GM04503 (cell line): Measurements from ENCODE around the gene SMIM14.
"Not testable (repeated sequence)": the region's sequence is repeated elsewhere in the genome, so short reads cannot be mapped to it uniquely, and the experiment has no call there.

Experiments used
- DNase-seq: peaks from one replicate; pipeline ENCODE4 v3.0.0-alpha.2; 2012; ENCODE audit warnings: low read depth

Gene SMIM14

DNA sequence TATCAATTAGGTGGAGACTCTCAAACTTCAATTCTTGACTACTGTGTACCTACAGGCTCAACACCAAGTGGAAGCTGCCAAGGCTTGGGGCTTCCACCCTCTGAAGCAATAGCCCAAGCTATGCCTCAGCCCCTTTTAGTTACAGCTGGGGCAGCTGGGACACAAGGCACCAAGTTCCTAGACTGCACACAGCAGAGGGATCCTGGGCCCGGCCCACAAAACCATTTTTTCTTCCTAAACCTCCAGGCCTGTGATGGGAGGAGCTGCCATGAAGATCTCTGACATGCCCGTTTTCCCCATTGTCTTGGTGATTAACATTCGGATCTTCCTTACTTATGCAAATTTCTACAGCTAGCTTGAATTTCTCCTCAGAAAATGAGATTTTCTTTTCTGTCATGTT is 108.0 kb downstream of the SMIM14 start:
- no peak for DNase-seq

DNA sequence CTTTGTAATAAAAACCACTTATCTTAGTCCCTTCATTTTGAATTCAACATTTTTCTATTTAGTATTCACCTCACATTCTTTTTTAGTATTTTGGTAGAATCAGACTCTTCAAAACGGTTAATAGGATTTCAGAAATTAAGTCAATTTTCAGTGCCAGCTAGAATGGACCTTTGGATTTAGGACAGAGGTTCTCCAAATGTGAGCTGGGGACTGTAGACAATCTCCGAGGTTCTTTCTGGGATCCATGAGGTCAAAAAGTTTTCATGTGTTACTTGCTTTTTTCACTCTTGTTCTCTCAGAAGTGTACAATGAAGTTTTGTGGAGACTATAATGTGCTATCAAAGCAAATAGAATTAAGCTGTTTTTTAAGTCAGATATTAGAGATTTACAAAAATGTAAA is 109.1 kb downstream of the SMIM14 start:
- no peak for DNase-seq

DNA sequence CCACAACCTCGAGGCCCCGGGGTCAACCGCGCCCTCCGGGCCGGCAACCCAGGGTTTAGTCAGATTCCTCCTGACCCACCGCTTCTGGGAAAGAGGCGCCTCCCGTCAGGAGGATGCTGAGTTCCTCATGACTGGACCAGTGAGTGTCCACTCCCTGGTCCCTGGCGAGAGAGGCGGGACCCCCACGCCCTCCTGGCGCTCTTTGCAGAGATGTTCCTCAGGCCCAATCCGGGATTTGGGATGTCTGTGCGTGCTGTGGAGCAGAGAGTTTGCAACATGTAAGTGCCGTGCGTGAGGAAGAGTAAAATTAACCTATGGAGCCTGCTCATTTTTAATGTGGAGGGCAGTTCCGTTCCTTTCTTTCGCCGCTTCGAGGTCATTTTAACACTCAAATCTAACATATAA is 110.6 kb downstream of the SMIM14 start:
- peak; percentile 65 for DNase-seq

DNA sequence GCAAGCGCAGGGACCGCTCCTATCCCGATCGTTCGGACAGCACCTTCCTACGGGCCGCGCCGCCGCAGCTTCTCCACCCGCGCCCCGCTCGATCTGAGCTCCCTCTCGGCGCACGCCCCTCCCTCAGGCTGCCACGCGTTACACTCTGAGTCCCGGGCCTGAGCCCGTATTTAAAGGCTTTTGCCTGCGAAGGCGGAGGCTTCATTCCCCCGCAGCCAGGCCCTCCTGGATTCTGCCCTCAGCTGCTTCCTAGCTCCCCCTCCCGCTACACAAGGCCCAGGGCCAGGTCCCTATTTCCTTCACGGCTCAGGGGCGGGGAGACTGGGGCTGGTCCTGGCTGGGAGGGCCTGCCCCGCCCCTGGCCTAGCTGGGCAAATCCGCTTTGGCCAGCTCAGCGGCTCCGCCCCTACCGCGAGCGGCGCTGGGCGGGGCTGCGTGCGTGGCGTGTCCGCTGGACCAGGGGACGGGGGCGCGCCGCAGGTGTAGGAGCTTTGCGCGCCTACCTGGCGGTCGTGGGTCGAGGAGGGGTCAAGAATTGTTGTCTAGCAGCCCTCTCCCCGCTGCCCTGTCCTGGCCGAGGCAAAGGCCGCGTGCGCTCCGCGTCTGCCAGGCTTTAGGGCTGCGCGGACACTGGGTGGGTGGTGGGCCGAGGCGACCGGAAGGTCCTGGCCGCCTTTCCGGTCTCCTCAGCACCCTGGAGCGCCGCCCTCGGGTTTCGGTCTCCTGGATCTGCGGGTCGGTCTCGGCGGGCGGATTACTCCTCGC is 111.2 kb downstream of the SMIM14 start, which contains the start of gene UGDH:
UGDH (minus strand) TSS at position 144 of the 765 bp plus-strand sequence. CDS start 5,927 bp downstream, outside the sequence.
- DNase-seq, result peak; percentile 93

DNA sequence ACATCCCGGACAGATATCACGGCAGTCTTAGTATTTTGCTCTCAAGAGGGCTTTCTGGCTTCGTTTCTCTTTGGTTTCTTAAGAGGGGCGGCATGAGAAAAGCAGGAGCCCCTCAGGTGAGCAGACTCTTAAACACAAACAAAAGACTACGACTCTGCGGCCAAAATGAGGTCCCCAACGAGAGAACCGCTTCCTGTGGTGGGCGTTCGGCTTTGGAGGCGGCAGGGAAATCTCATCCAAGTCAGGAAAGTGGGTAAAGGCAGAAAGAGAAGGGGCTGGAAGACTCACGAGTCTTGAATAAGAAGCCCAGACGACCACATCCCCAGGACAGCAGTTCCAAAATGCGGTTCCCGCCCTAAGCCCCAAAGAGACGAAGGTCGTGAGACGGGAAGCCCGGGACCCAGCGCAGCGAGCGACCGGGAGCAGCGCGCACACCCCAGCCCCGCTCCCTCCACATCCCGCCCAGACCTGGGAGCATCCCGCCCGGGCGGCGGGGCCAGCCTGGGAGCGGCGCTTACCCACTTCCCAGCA is 111.8 kb downstream of the SMIM14 start:
- no peak for DNase-seq

DNA sequence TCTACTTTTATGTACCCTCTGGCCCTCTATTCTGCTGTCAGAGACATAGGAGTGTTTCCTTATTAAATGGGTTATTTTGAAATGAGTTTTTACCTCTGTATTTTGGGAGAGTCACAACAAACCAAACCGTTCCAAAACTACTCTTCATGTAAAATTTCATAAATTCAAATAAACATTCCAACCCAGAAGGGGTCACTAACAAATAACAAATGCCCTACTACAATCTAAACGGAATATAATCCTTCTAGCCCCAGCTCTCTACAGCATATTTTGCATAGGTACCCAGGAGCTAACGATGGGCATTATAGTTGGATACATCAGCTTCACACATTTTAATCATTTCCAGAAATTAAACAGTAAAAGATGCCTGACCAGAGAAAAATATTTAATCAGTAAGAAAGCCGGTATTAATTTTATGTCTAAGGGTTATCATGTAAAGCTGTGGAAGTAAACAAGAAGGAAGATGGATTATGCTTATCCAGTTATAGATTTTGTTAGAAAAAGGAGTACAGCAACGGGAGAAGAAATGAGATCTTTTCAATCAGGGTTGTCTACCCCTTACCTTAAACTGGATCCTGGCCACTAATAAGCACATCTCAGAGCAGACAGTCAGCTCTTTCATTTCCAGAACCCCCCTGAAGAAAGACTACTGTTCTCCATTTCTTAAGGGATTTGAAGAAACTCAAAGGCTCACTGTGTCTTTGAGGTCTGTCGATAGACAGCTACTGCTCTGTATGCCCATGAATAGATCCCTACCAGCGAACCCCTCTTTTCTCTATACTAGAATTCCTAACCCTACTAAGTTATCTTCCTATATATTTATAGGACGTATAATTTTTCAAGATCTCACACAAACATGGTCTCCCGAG is 112.6 kb downstream of the SMIM14 start:
- no peak for DNase-seq

DNA sequence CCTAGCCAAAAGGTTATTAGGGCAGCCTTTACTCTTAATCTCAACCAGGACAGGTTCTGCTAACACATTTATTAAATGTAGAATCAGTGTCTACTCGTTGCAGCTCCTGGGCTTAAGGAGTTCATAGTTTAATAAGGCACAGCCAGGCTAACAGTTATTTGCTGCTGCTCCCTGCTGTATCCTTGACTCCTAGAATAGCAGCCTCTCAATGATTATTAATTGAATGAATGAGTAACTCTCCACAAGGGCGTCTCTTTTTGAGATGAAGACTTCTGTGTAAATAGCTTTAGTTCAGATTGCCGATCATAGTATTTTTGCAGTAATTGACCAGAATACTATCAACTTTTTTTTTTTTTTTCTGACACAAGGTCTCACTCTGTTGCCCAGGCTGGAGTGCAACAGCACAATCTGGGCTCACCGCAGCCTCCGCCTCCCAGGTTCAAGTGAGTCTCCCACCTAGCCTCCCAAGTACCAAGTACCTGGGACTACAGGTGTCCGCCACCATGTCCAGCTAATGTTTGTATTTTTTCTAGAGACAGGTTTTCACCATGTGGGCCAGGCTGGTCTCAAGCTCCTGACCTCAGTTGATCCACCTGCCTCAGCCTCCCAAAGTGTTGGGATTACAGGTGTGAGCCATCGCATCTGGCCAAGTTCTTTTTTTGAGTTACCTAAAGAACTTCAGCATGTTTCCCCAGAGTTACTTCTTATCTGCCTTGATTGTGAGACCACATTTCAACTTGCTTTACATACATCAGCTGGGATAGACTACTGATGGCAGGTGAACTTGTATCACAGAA is 114.3 kb downstream of the SMIM14 start:
- DNase-seq, result no peak

DNA sequence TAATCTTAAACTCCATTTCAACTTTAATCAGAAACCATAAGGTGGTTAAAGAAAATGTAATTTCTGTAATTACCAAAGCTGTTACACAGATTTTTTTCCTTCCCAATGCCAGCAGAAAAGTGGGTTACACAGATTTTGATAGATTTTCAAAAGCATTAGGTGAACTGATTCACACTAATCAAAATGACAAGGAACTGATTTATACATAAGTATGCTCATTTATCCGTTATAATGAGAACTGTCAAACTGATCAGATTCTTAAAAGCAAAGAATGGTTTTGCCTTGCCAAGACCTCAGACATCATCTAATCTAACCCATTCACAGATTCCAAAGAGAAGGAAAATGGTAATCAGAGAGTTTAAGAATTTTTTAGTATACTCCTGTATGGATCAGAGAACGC is 116.6 kb downstream of the SMIM14 start:
- no peak for DNase-seq

DNA sequence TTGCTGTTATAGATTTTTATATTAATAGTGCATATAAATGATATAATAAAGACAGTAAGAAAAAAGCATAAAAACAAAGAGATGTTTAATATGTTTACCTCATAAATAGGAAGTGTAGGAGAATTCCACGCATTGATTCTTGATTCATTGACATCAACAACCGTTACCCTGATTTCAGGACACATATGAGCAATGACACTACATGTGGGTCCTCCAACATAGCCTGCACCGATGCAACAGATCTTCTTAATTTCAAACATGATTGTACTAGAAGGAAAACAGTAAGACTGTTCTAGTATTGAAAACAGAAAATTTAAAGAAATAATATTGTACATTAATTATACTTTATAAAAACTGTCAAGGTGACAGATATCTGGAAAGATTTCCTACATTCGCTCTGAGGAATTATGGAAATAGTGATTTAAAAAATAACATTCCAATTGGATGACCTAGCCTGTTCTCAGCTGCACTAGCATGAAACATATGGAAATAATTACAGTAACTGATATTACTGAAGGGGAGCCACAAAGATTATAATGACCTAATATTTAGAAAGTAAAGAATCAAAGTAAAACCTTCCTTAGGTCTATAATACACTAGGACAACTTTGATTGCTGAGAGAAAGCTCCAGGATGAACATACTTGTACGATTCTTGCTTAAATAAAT is 117.3 kb downstream of the SMIM14 start:
- no peak for DNase-seq

DNA sequence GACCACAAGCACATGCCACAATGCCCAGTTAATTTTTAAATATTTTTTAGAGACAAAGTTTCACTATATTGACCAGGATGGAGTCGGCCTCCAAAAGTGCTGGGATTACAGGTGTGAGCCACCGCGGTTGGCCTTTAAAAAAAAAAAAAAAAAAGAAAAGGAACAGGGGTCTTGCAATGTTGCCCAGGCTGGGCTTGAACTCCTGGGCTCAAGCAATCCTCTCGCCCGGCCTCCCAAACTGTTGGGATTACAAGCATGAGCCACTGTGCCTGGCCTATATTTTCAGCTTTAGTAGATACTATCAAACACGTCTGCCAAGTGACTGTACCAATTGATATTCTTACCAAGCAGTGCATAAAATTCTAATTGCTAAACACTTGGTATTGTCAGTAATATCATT is 120.2 kb downstream of the SMIM14 start:
- no peak for DNase-seq

DNA sequence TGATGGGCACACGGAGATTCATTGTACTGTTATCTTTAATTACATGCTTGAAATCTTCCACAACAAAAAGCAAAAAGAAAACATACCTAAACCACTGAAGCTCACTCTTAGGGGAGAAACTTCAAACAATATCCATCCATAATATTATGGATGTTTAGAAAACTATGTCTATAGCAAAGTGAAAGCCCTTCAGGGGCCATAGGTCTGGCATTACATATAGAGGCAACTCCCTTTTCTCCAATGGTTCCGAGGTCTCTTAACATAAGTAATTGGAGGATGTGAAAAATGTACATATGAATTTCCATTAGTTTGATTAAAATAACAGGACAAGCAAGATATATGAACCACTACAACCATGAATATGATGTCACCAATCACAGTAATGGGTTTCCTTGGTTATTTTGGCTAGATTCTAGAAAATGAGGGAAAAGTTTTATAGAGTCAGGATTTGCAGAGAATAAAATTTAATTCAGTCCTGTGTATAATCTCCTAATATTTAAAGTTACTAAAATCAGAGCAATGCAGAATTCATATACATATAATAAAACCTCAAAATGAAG is 122.2 kb downstream of the SMIM14 start:
- DNase-seq, result no peak

DNA sequence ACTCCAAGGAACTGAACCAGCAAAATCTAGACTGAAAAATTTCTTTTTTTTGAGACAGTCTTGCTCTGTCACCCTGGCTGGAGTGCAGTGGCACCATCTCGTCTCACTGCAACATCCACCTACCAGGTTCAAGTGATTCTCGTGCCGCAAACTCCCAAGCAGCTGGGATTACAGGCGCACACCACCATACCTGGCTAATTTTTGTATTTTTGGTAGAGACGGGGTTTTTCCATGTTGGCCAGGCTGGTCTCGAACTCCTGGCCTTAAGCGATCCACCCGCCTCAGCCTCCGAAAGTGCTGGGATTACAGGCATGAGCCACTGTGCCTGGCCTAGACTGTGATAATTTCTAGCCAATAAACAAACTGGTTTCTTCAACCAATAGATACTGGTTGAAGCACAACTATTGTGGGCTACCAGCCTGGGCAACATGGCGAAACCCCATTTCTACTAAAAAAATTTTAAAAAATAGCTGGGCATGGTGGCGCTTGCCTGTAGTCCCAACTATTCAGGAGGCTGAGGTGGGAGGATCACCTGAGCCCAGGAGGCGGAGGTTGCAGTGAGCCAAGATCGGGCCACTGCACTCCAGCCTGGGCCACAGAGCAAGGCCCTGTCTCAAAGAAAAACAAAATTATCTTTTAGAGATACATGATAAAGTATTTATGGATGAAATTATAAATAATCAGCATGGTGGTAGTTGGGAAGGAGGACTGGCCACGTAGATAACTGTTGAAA is 122.8 kb downstream of the SMIM14 start:
- not testable (repeated sequence) for DNase-seq

DNA sequence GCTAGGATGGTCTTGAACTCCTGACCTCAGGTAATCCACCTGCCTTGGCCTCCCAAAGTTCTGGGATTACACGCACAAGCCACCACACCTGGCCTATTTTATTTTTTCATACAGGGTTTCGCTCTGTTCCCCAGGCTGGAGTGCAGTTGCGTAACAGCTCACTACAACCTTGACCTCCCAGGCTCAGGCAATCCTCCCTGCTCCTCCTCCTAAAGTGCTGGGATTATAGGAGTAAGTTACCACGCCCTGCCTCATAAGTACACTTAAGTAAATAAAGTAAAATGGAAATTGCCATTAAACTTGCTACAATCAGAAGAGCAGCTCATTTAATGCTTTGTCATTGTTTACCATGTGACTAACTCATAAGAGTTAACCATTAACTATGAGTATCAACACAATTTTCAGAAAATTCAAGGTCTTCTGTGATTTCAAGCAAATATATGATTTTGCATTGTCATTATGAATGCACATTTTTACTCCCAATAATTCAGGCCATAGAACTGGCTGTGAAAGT is 123.7 kb downstream of the SMIM14 start:
- no peak for DNase-seq

DNA sequence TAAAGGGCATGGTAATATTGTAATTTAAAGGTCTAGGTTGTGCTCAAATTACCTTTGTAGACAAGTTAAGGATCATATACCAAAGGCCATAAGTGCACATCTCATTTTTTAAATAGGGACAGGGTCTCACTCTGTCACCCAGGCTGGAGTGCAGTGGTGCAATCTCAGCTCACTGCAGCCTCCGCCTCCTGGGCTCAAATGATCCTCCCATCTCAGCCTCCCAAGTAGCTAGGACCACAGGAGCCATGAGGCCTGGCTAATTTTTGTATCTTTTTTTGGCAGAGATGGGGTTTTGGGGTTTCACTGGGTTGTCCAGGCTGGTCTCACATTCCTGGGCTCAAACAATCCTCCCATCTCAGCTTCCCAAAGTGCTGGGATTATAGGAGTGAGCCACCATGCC is 124.4 kb downstream of the SMIM14 start:
- DNase-seq, result not testable (repeated sequence)

DNA sequence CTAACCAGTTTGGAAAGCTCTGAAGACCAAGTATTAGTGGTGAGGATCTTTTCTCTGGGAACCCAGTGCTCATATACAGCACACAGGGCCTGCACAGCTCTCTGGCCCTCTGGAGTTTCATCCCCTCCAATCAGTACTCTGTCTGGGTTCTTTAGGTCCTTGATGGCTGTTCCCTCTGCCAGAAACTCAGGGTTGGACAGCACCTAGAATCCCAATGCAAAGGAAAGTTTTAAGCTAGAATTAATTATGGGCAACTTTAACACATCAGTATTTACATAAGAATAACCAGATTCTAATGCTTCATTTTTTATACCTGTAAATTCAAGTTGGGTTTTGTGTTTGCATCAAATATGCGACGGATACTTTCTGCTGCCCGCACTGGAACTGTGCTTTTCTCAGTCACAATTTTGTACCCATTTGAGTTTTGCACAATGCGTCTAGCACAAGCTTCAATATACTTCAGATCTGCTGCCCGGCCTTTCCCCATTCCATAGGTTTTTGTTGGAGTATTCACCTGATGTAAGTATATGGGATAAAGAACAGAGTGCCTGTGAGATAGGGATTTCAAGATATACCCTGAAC is 128.2 kb downstream of the SMIM14 start:
- no peak for DNase-seq

DNA sequence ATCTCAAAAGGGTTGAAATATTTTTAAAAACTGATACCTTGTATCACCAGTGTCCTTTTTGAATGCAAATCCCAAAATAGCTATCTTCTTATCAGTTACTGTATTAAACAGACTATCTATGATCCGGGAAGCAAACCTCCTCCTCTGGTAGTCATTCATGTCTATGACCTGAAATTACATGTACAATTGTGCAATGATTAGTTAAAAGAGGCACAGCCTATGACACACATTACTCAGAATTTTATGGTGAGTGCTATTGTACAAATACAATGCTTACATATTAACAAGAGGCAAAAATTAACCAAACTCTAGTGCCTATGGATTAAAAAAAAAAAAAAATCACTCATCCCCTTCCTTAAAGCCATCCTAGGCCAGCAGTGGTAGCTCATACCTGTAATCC is 133.1 kb downstream of the SMIM14 start:
- DNase-seq, result no peak

DNA sequence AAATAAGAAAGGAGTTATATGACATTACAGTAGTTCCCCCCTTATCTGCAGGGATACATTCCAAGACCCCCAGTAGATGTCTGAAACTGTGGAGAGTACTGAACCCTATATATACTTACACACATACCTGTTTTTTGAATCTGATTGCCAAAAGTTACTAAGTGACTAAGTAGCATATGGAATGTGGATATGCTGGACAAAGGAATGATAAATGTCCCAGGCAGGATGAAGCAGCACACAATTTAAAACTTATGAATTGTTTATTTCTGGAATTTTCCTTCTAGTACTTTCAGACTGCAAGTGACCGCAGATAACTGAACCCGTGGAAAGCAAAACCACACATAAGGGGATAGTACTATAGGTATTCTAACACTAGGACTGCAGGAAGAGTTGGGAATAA is 134.1 kb downstream of the SMIM14 start:
- no peak for DNase-seq

DNA sequence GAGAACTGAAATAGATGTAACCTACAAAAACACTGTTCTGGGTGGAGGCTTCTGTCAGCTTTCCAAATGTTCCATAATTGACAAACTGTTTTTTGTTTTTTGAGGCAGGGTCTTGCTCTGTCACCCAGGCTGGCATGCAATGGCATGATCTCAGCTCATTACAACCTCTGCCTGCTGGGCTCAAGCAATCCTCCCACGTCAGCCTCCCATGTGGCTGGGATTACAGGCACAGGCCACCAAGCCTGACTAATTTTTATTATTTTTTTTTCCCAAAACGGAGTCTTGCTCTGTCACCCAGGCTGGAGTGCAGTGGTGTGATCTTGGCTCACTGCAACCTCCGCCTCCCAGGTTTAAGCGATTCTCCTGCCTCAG is 136.0 kb downstream of the SMIM14 start:
- DNase-seq, result not testable (repeated sequence)

DNA sequence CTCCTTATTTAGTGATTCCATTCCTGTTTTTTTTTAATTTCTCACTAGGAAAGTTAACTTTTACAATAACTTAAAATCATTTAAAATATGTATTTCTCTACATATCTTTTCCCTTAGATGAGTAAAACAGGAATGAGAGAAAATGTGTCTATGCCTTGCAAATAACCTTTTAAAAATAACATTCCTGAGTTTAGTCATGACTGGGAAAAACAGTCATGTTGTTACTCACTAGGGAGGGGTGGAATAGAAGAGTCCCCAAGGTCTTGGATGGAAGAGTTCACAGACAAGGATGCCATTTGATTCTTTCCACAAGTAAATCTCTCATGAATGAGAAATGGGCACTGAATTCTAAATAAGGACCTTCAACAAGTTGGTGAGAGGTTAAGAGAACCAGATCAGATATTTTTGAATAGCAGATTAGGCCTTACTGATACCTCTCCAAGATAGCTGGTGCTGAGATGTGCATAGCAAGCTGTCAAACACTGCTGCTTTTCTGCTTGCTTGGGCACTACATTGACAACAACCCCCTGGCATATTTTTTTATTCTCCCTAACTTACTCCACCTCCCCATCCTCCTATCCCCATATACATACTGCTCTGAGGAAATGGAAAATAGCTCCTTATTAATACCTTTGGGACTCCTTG is 136.5 kb downstream of the SMIM14 start:
- DNase-seq, result peak; percentile 67

DNA sequence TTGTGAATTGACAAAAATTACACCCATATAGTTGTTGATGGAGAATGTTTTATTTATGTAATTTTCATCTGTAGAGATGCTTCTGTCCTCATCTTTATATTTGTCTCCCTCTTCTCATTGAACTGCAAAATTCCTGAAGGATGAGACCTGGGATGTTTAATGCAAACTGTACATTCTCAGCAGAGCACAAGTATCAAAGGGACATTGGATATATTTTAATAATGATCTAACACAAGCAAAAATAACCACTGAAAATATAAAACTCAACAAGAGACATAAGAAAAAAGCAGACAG is 140.0 kb downstream of the SMIM14 start:
- no peak for DNase-seq
